Parathyroid adenoma (tissue), 2 donors: ENCODE data around the gene RPL3.

Experiments
- H2AFZ ChIP-seq: fragments of 300-600 bp; sonication (generic); one replicate; pipeline ENCODE4 v1.7.0; 2017; ENCODE audit warnings: antibody characterized with exemption, mild to moderate bottlenecking
- H3K27ac ChIP-seq: fragments of 300-600 bp; sonication (generic); one replicate; pipeline ENCODE4 v1.7.0; 2017
- H3K27me3 ChIP-seq: fragments of 300-600 bp; sonication (generic); one replicate; pipeline ENCODE4 v1.7.0; 2017; ENCODE audit warnings: low read length; ENCODE audit not compliant: control insufficient read depth, insufficient read depth
- H3K36me3 ChIP-seq: fragments of 300-600 bp; sonication (generic); one replicate; pipeline ENCODE4 v1.7.0; 2017; ENCODE audit warnings: low read length; ENCODE audit not compliant: control insufficient read depth, insufficient read depth
- H3K4me1 ChIP-seq: fragments of 300-600 bp; sonication (generic); one replicate; pipeline ENCODE4 v1.7.0; 2017; ENCODE audit warnings: control low read depth
- H3K4me2 ChIP-seq: fragments of 300-600 bp; sonication (generic); one replicate; pipeline ENCODE4 v1.7.0; 2017; ENCODE audit warnings: low read length
- H3K4me3 ChIP-seq: fragments of 300-600 bp; sonication (generic); one replicate; pipeline ENCODE4 v1.7.0; 2017; ENCODE audit warnings: low read depth, low read length
- H3K79me2 ChIP-seq: fragments of 300-600 bp; sonication (generic); one replicate; pipeline ENCODE4 v1.7.0; 2017; ENCODE audit warnings: control low read depth
- H3K9ac ChIP-seq: fragments of 300-600 bp; sonication (generic); one replicate; pipeline ENCODE4 v1.7.0; 2017; ENCODE audit warnings: mild to moderate bottlenecking
- H3K9me3 ChIP-seq: fragments of 300-600 bp; sonication (generic); one replicate; pipeline ENCODE4 v1.7.0; 2017; ENCODE audit warnings: low read length; ENCODE audit not compliant: control insufficient read depth
- CTCF ChIP-seq: fragments of 300-600 bp; sonication (generic); IDR thresholded peaks from one replicate; pipeline ENCODE4 v1.7.0; 2017; ENCODE audit warnings: antibody characterized with exemption, mild to moderate bottlenecking
- donor health status: primary hyperparathyroidism.

RPL3 gene

GRCh38 chr22:39315389-39315788 lies 4.0 kb downstream of the RPL3 start:
- Histone ChIP-seq H2AFZ (no peak overlapping the region), H3K27me3 (no peaks in the 10 kb centered on the region), H3K27ac (no peak overlapping the region), H3K36me3 (no peaks in the 10 kb centered on the region), H3K4me3 (no peak overlapping the region), H3K9me3 (no peaks in the 10 kb centered on the region), H3K4me1 (peaks cover 6% of the 10 kb centered on the region), H3K4me2 (no peak overlapping the region), H3K79me2 (peaks cover 4% of the 10 kb centered on the region), H3K9ac (no peak overlapping the region)
- no peak for TF ChIP-seq CTCF

- H3K4me1 ChIP-seq, result peaks cover 12% of the 10 kb centered on the region
- no peaks in the 10 kb centered on the region for H3K36me3 ChIP-seq
- H3K4me3 ChIP-seq, result no peak overlapping the region
- no peak for TF ChIP-seq CTCF
- H3K27me3 ChIP-seq, result no peaks in the 10 kb centered on the region
- H3K9ac ChIP-seq, result no peak overlapping the region
- peaks cover 4% of the 10 kb centered on the region for H3K79me2 ChIP-seq
- no peak overlapping the region for H3K27ac ChIP-seq
- no peak overlapping the region for H3K4me2 ChIP-seq
- no peaks in the 10 kb centered on the region for H3K9me3 ChIP-seq
- no peak overlapping the region for H2AFZ ChIP-seq
Observed at GRCh38 chr22:39314251-39314971, 5.0 kb downstream of the RPL3 start.

- no peak overlapping the region for H3K4me2 ChIP-seq
- no peak overlapping the region for H2AFZ ChIP-seq
- H3K36me3 ChIP-seq, result no peaks in the 10 kb centered on the region
- H3K4me3 ChIP-seq, result no peak overlapping the region
- H3K9ac ChIP-seq, result no peak overlapping the region
- TF ChIP-seq CTCF, result no peak
- no peaks in the 10 kb centered on the region for H3K9me3 ChIP-seq
- peaks cover 12% of the 10 kb centered on the region for H3K4me1 ChIP-seq
- H3K79me2 ChIP-seq, result peaks cover 4% of the 10 kb centered on the region
- H3K27me3 ChIP-seq, result no peaks in the 10 kb centered on the region
- no peak overlapping the region for H3K27ac ChIP-seq
Observed at GRCh38 chr22:39313258-39314001, 6.0 kb downstream of the RPL3 start.

GRCh38 chr22:39312410-39312809 lies 7.0 kb downstream of the RPL3 start:
- no peak overlapping the region for H3K27ac ChIP-seq
- no peak overlapping the region for H3K4me2 ChIP-seq
- H3K4me1 ChIP-seq, result peaks cover 10% of the 10 kb centered on the region
- TF ChIP-seq CTCF, result no peak
- H3K9ac ChIP-seq, result no peak overlapping the region
- H3K27me3 ChIP-seq, result no peaks in the 10 kb centered on the region
- H3K9me3 ChIP-seq, result no peaks in the 10 kb centered on the region
- no peaks in the 10 kb centered on the region for H3K36me3 ChIP-seq
- H3K4me3 ChIP-seq, result no peak overlapping the region
- peaks cover 2% of the 10 kb centered on the region for H3K79me2 ChIP-seq
- no peak overlapping the region for H2AFZ ChIP-seq
